ENCODE data around the gene TMEM8B. TPM values are rescaled to one million over a fixed set of nuclear protein-coding genes. Genes with fewer than 3 reads are reported as not detected.

TMEM8B gene
- total and polyA plus RNA-seq, 9 of the 15 experiments (the other 6 are each of a cell fraction or from before 2014, with no cell fraction given) = 0.01 to 2.2 (median 1.1) TPM

- TF ChIP-seq POLR2B (IDR thresholded peaks at IDR 0.05; ENCODE audit: low read depth, partially characterized antibody) (no peak), SP1 (CRISPR knock-in tag; IDR thresholded peaks at IDR 0.05) (no peak), ZBTB40 (IDR thresholded peaks at IDR 0.05) (no peak), ZBTB40 (CRISPR knock-in tag; IDR thresholded peaks at IDR 0.05) (no peak), TRIM24 (IDR thresholded peaks at IDR 0.05) (peak in 1 of 2 experiments; percentile 34; a peak in 2 of 4 replicates), IRF2 (CRISPR knock-in tag; IDR thresholded peaks at IDR 0.05) (no peak), FOXA3 (CRISPR knock-in tag; conservative IDR thresholded peaks at IDR 0.05 in 1 of 2, IDR thresholded peaks at IDR 0.05 in 1 of 2) (no peak), NCOA1 (IDR thresholded peaks at IDR 0.05; ENCODE audit: low read depth) (no peak), ATF3 (IDR thresholded peaks at IDR 0.05) (no peak), ATF3 (CRISPR knock-in tag; conservative IDR thresholded peaks at IDR 0.05) (no peak), KAT7 (CRISPR knock-in tag; IDR thresholded peaks at IDR 0.05; ENCODE audit: borderline replicate concordance) (no peak), YBX1 (IDR thresholded peaks at IDR 0.05) (no peak), HSF4 (CRISPR knock-in tag; IDR thresholded peaks at IDR 0.05; ENCODE audit: borderline replicate concordance) (no peak), KDM4B (IDR thresholded peaks at IDR 0.05; ENCODE audit: borderline replicate concordance in 2 of 2, low read depth in 1 of 2) (no peak), BRD9 (IDR thresholded peaks at IDR 0.05; ENCODE audit: low read depth, partially characterized antibody) (no peak), POLR3G (IDR thresholded peaks at IDR 0.05; ENCODE audit: extremely low read depth, insufficient read length, insufficient replicate concordance) (no peak), TRIM28 (IDR thresholded peaks at IDR 0.05) (no peak)
Observed at GRCh38 chr9:35801328-35802128, 27.5 kb upstream of the TMEM8B start (continued).
